Astrocyte (in vitro differentiated cells and primary cell): ENCODE data around the gene SLC38A10. TPM values are rescaled to one million over a fixed set of nuclear protein-coding genes. Genes with fewer than 3 reads are reported as not detected.
A peak's percentile ranks its signal among the peaks of the same experiment; 100 is the strongest.

Experiments used
- DNase-seq: peaks from one replicate; pipeline ENCODE4 v3.0.0-alpha.2; 2010; ENCODE audit warnings: low read depth
- FAIRE-seq: peaks from 2 replicates; lab custom pipeline; 2011; peaks lifted over from hg19 to GRCh38; lab: Jason Lieb, UNC
- H2AFZ ChIP-seq: 2 replicates; pipeline ENCODE4 v1.6.0; 2012; ENCODE audit warnings: low read depth, low read length, inconsistent platforms
- H3K27ac ChIP-seq: 2 replicates; pipeline ENCODE4 v1.5.1; 2011; ENCODE audit warnings: low read depth, low read length, inconsistent platforms
- H3K27me3 ChIP-seq: 2 replicates; pipeline ENCODE4 v1.6.0; 2011; ENCODE audit warnings: low read length, inconsistent platforms; ENCODE audit not compliant: insufficient read depth
- H3K36me3 ChIP-seq: 2 replicates; pipeline ENCODE4 v1.5.1; 2011; ENCODE audit warnings: low read length, inconsistent platforms; ENCODE audit not compliant: insufficient read depth
- H3K4me1 ChIP-seq: 2 replicates; pipeline ENCODE4 v1.5.1; 2011; ENCODE audit warnings: low read length, inconsistent platforms; ENCODE audit not compliant: insufficient read depth
- H3K4me2 ChIP-seq: 2 replicates; pipeline ENCODE4 v1.6.0; 2012; ENCODE audit warnings: low read length, inconsistent platforms
- H3K4me3 ChIP-seq: 2 replicates; pipeline ENCODE4 v1.5.1; 2011; ENCODE audit warnings: low read depth, mild to moderate bottlenecking, low read length, inconsistent platforms; ENCODE audit not compliant: insufficient read depth
- H3K79me2 ChIP-seq: 2 replicates; pipeline ENCODE4 v1.6.0; 2012; ENCODE audit warnings: mild to moderate bottlenecking, low read length, inconsistent platforms; ENCODE audit not compliant: insufficient read depth
- H3K9ac ChIP-seq: 2 replicates; pipeline ENCODE4 v1.6.0; 2012; ENCODE audit warnings: mild to moderate bottlenecking, low read length, inconsistent platforms
- H3K9me3 ChIP-seq: 2 replicates; pipeline ENCODE4 v1.5.1; 2012; ENCODE audit warnings: low read depth, mild to moderate bottlenecking, low read length, inconsistent platforms; ENCODE audit not compliant: insufficient read depth
- H4K20me1 ChIP-seq: 2 replicates; pipeline ENCODE4 v1.6.0; 2012; ENCODE audit warnings: low read length, inconsistent platforms; ENCODE audit not compliant: insufficient read depth
- H3K27ac Mint-ChIP-seq: one replicate; pipeline ENCODE4 v1.8.0; 2021; ENCODE audit warnings: mild to moderate bottlenecking, mixed read lengths; ENCODE audit not compliant: unreplicated experiment
- H3K27me3 Mint-ChIP-seq: one replicate; pipeline ENCODE4 v1.8.0; 2021; ENCODE audit warnings: low read depth, mixed read lengths; ENCODE audit not compliant: unreplicated experiment
- H3K36me3 Mint-ChIP-seq: one replicate; pipeline ENCODE4 v1.8.0; 2021; ENCODE audit warnings: low read depth, mixed read lengths; ENCODE audit not compliant: unreplicated experiment
- H3K4me1 Mint-ChIP-seq: one replicate; pipeline ENCODE4 v1.8.0; 2021; ENCODE audit warnings: low read depth, mixed read lengths; ENCODE audit not compliant: unreplicated experiment
- H3K4me3 Mint-ChIP-seq: one replicate; pipeline ENCODE4 v1.8.0; 2021; ENCODE audit warnings: mild to moderate bottlenecking, moderate library complexity, mixed read lengths; ENCODE audit not compliant: unreplicated experiment
- H3K9me3 Mint-ChIP-seq: one replicate; pipeline ENCODE4 v1.8.0; 2021; ENCODE audit warnings: mild to moderate bottlenecking, mixed read lengths; ENCODE audit not compliant: unreplicated experiment
- EZH2 ChIP-seq: IDR thresholded peaks from 2 replicates; pipeline ENCODE4 v1.6.1; 2012; ENCODE audit warnings: mild to moderate bottlenecking, low read length, inconsistent platforms; ENCODE audit not compliant: insufficient read depth
- total RNA-seq: library from RNA; stranded (reverse); gene quantifications from 2 replicates; pipeline ENCODE4 v1.2.1, GENCODE V29; 2021
- TF ChIP-seq, protein P1 (sequence below): IDR thresholded peaks from 2 replicates; pipeline ENCODE4 v1.5.1; 2011; ENCODE audit warnings: low read depth, mild to moderate bottlenecking, inconsistent platforms, low read length, moderate library complexity; ENCODE audit not compliant: insufficient read depth

The SLC38A10 gene
- total RNA-seq, 1 donor from 2014 or later, result 71.4 TPM

DNA sequence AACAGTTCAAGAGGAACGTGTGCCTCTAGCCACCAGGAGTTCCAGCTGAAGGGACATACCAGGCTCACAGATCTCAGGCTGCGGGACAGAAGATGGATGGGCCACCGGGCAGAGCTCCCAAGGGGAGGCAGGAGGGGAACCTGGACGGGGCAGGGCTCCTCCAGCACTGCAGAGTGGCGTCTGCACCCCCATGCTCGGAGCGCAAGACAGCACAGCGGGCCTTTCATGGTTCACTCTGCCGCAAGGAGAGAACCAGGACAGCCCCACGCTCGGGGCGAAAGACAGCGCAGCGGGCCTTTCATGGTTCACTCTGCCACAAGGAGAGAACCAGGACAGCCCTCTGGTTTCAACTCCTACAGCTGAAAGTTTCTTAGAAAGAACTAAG is 20.6 kb downstream of the SLC38A10 start:
- Histone ChIP-seq H4K20me1 (peaks cover 29% of the 10 kb centered on the region), H2AFZ (no peak overlapping the region), H3K27me3 (no peaks in the 10 kb centered on the region), H3K4me2 (no peak overlapping the region), H3K9me3 (no peaks in the 10 kb centered on the region), H3K27ac (no peak overlapping the region), H3K36me3 (peaks cover 10% of the 10 kb centered on the region), H3K79me2 (no peaks in the 10 kb centered on the region), H3K4me1 (no peaks in the 10 kb centered on the region), H3K4me3 (no peak overlapping the region), H3K9ac (no peak overlapping the region)
- Mint-ChIP-seq H3K4me1 (no peaks in the 10 kb centered on the region), H3K27ac (no peak overlapping the region), H3K9me3 (no peaks in the 10 kb centered on the region), H3K36me3 (peaks cover 29% of the 10 kb centered on the region), H3K27me3 (no peaks in the 10 kb centered on the region), H3K4me3 (no peak overlapping the region)
- DNase-seq (no peak), FAIRE-seq (no peak)
- no peak for TF ChIP-seq EZH2
- TF ChIP-seq, protein P1, sequence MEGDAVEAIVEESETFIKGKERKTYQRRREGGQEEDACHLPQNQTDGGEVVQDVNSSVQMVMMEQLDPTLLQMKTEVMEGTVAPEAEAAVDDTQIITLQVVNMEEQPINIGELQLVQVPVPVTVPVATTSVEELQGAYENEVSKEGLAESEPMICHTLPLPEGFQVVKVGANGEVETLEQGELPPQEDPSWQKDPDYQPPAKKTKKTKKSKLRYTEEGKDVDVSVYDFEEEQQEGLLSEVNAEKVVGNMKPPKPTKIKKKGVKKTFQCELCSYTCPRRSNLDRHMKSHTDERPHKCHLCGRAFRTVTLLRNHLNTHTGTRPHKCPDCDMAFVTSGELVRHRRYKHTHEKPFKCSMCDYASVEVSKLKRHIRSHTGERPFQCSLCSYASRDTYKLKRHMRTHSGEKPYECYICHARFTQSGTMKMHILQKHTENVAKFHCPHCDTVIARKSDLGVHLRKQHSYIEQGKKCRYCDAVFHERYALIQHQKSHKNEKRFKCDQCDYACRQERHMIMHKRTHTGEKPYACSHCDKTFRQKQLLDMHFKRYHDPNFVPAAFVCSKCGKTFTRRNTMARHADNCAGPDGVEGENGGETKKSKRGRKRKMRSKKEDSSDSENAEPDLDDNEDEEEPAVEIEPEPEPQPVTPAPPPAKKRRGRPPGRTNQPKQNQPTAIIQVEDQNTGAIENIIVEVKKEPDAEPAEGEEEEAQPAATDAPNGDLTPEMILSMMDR, result no peak

DNA sequence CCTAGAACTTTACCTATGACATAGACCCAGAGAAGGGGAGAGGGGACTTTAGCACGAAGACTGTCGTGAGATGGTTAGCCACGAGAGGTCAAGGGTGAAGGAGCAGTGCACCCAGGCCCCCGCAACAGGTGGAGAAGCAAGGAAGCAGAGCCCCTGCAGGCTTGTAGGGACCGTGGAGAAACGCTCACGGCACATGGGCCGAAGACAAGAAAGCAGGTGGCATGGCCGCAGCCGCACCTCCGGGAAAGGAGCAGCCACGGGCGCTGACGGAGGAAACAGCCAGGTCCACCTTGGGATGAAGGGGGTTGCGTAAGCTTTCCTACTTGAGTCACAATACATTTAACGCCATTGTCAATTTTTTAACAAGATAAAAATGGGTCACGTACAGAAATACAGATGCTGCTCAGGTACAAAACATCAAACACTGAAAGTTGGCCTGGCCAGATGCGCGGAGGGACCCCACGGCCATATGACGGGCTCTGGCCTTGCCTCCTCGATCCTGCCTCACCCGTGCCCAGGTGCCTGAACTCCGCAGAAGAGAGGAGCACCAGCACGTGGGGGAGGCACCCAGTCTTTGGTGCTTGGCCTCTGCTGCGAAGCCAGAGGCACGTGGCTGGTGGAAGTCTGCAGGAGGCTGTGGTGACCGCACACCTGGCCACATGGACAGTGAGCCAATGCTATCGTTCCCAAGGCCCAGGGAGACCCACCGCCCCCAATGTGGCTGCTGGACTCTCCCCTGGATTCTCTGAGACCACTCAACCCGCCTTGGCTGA is 21.2 kb downstream of the SLC38A10 start:
- Histone ChIP-seq H3K79me2 (no peaks in the 10 kb centered on the region), H3K36me3 (peaks cover 10% of the 10 kb centered on the region), H3K27ac (no peak overlapping the region), H4K20me1 (peaks cover 28% of the 10 kb centered on the region), H3K4me3 (no peak overlapping the region), H2AFZ (no peak overlapping the region), H3K9ac (no peak overlapping the region), H3K27me3 (no peaks in the 10 kb centered on the region), H3K4me1 (no peaks in the 10 kb centered on the region), H3K4me2 (no peak overlapping the region), H3K9me3 (no peaks in the 10 kb centered on the region)
- FAIRE-seq, result no peak
- Mint-ChIP-seq H3K4me3 (no peak overlapping the region), H3K27ac (no peak overlapping the region), H3K27me3 (no peaks in the 10 kb centered on the region), H3K36me3 (peaks cover 32% of the 10 kb centered on the region), H3K9me3 (no peaks in the 10 kb centered on the region), H3K4me1 (no peaks in the 10 kb centered on the region)
- TF ChIP-seq EZH2, result no peak
- TF ChIP-seq, protein P1, result no peak
- DNase-seq, result no peak

DNA sequence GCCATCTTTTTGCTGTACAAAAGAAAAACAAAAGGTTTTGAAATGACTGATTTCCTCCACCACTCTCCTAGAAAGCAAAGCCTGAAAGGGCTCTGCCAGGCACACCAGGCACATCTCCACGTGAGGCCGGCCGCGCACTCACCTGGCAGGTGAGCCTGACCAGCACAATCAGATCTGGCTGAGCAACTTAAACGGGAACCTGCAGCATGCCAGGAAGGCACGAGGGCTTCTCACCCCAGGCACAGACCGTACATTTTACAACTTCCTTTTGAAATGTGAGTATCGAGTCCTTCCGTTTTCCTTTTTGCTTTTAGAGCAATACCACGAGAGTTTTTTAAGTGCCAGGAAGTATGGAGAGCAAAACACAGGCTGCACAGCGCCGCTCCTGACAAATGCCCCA is 22.5 kb downstream of the SLC38A10 start:
- no peaks in the 10 kb centered on the region for H3K27me3 ChIP-seq
- H3K27me3 Mint-ChIP-seq, result no peaks in the 10 kb centered on the region
- H3K36me3 ChIP-seq, result peaks cover 10% of the 10 kb centered on the region
- H3K9me3 ChIP-seq, result no peaks in the 10 kb centered on the region
- FAIRE-seq (no peak), DNase-seq (no peak)
- H3K79me2 ChIP-seq, result no peaks in the 10 kb centered on the region
- H3K4me1 Mint-ChIP-seq, result no peaks in the 10 kb centered on the region
- peaks cover 40% of the 10 kb centered on the region for H3K36me3 Mint-ChIP-seq
- no peak overlapping the region for H3K4me3 Mint-ChIP-seq
- H3K4me2 ChIP-seq, result no peak overlapping the region
- H3K9me3 Mint-ChIP-seq, result no peaks in the 10 kb centered on the region
- no peak overlapping the region for H2AFZ ChIP-seq
- H3K27ac ChIP-seq, result no peak overlapping the region
- H3K4me3 ChIP-seq, result no peak overlapping the region
- peaks cover 20% of the 10 kb centered on the region for H4K20me1 ChIP-seq
- no peak for TF ChIP-seq EZH2
- TF ChIP-seq, protein P1, result no peak
- H3K27ac Mint-ChIP-seq, result peak overlapping the region; percentile 20
- no peak overlapping the region for H3K9ac ChIP-seq
- H3K4me1 ChIP-seq, result no peaks in the 10 kb centered on the region
